ENCODE data around the gene DERL2.

The DERL2 gene

GRCh38 chr17:5530265-5531084 lies 44.5 kb upstream of the DERL2 start:
- TF ChIP-seq FOXP2 (optimal IDR thresholded peaks at IDR 0.05; ENCODE audit: borderline replicate concordance, extremely low read depth, extremely low read length, insufficient read depth) (no peak), TAF1 (IDR thresholded peaks at IDR 0.05; ENCODE audit: borderline replicate concordance, insufficient read depth, low read length) (no peak)

GRCh38 chr17:5527601-5528250 lies 41.7 kb upstream of the DERL2 start:
- TF ChIP-seq REST (IDR thresholded peaks at IDR 0.05; ENCODE audit: insufficient read depth in 1 of 2, low read depth in 2 of 2, low read length in 2 of 2), result no peak
- no peak for TF ChIP-seq FOXP2 (optimal IDR thresholded peaks at IDR 0.05; ENCODE audit: borderline replicate concordance, extremely low read depth, extremely low read length, insufficient read depth)
- no peak for TF ChIP-seq POLR2AphosphoS5 (IDR thresholded peaks at IDR 0.05; ENCODE audit: low read depth, low read length)
- TF ChIP-seq SIN3A (IDR thresholded peaks at IDR 0.05; ENCODE audit: borderline replicate concordance, insufficient read depth, low read length), result no peak
- TF ChIP-seq TAF1 (IDR thresholded peaks at IDR 0.05; ENCODE audit: borderline replicate concordance, insufficient read depth, low read length), result no peak

DNA sequence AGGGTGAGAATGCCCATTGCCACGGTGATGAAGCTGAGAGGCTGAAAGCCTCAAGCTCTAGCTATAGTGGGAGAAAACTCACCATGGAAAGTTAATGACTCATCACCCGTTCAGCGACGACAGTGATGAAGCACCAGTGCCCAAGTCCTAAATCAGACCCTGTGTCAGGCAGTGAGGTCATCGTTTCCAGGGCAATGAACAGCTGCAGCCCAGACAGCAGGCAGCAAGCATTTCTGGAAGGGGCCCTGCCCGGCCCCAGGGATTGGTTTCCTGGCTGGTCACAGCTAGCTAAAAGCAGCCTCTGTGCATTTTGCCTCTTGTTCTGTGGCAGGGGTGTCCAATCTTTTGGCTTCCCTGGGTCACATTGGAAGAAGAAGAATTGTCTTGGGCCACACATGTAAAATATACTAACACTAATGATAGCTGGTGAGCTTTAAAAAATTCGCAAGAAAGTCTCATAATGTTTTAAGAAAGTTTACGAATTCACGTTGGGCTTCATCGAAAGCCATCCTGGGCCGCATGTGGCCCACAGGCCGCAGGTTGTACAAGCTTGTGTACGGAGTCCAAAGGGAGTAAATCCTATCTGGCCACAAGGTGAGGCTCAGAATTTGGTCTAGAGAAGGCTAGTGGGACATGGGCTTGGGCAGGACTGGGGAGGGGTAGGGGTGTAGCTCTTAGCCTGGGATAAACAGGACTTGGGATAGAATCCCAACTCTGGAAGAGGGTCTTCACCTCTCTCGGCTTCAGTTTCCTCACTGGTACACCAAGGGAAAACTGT lies 41.0 kb upstream of the DERL2 start:
- TF ChIP-seq SIN3A (IDR thresholded peaks at IDR 0.05; ENCODE audit: borderline replicate concordance, insufficient read depth, low read length), result peak; percentile 29; the same call in 1 of the 2 replicates
- no peak for TF ChIP-seq FOXP2 (optimal IDR thresholded peaks at IDR 0.05; ENCODE audit: borderline replicate concordance, extremely low read depth, extremely low read length, insufficient read depth)

- TF ChIP-seq SIN3A (IDR thresholded peaks at IDR 0.05; ENCODE audit: borderline replicate concordance, insufficient read depth, low read length) (no peak), POLR2AphosphoS5 (IDR thresholded peaks at IDR 0.05; ENCODE audit: low read depth, low read length) (no peak), REST (IDR thresholded peaks at IDR 0.05; ENCODE audit: insufficient read depth in 1 of 2, low read depth in 2 of 2, low read length in 2 of 2) (no peak), FOXP2 (optimal IDR thresholded peaks at IDR 0.05; ENCODE audit: borderline replicate concordance, extremely low read depth, extremely low read length, insufficient read depth) (no peak), TAF1 (IDR thresholded peaks at IDR 0.05; ENCODE audit: borderline replicate concordance, insufficient read depth, low read length) (no peak)
Measured at GRCh38 chr17:5523249-5523648, 37.3 kb upstream of the DERL2 start.

- no peak for TF ChIP-seq TAF1 (IDR thresholded peaks at IDR 0.05; ENCODE audit: borderline replicate concordance, insufficient read depth, low read length)
- no peak for TF ChIP-seq REST (IDR thresholded peaks at IDR 0.05; ENCODE audit: insufficient read depth in 1 of 2, low read depth in 2 of 2, low read length in 2 of 2)
- TF ChIP-seq POLR2AphosphoS5 (IDR thresholded peaks at IDR 0.05; ENCODE audit: low read depth, low read length), result no peak
- no peak for TF ChIP-seq SIN3A (IDR thresholded peaks at IDR 0.05; ENCODE audit: borderline replicate concordance, insufficient read depth, low read length)
- TF ChIP-seq FOXP2 (optimal IDR thresholded peaks at IDR 0.05; ENCODE audit: borderline replicate concordance, extremely low read depth, extremely low read length, insufficient read depth), result no peak
Measured at GRCh38 chr17:5522476-5522875, 36.5 kb upstream of the DERL2 start.
